WTC11 (cell line): Measurements from ENCODE around the gene FFAR1. TPM values are rescaled to one million over a fixed set of nuclear protein-coding genes. Genes with fewer than 3 reads are reported as not detected.

Experiments
- ATAC-seq: fragments of 200-7000 bp; cut with Tn5 transposase; 2 replicates; pipeline ENCODE4 v1.10.0; 2021; ENCODE audit warnings: mild to moderate bottlenecking, moderate library complexity
- CTCF ChIA-PET: fragments of 300-600 bp; sonication (Branson Sonifier 250); formaldehyde crosslinking; loops from one replicate; lab custom pipeline; 2021; ENCODE audit warnings: antibody characterized with exemption; lab: Charles Lee
- POLR2A ChIA-PET: fragments of 350-600 bp; sonication (Branson Sonifier 250); formaldehyde crosslinking; loops from one replicate; lab custom pipeline; 2021; ENCODE audit warnings: antibody characterized with exemption; lab: Charles Lee
- DNase-seq: peaks from one replicate; pipeline ENCODE4 v3.0.0; 2021; ENCODE audit warnings: low spot score
- H3K27ac Mint-ChIP-seq: 2 replicates; pipeline ENCODE4 v1.8.0; 2021; ENCODE audit warnings: mixed read lengths
- H3K27me3 Mint-ChIP-seq: 2 replicates; pipeline ENCODE4 v1.8.0; 2021; ENCODE audit warnings: low read depth, mild to moderate bottlenecking, moderate library complexity, mixed read lengths
- H3K36me3 Mint-ChIP-seq: 2 replicates; pipeline ENCODE4 v1.8.0; 2021; ENCODE audit warnings: mixed read lengths
- H3K4me1 Mint-ChIP-seq: 2 replicates; pipeline ENCODE4 v1.8.0; 2022; ENCODE audit warnings: mixed read lengths
- H3K4me3 Mint-ChIP-seq: 2 replicates; pipeline ENCODE4 v1.8.0; 2021; ENCODE audit warnings: mild to moderate bottlenecking, moderate library complexity, mixed read lengths
- H3K9me3 Mint-ChIP-seq: 2 replicates; pipeline ENCODE4 v1.8.0; 2021; ENCODE audit warnings: mixed read lengths
- AFF4 ChIP-seq: sonication (generic); formaldehyde crosslinking; IDR thresholded peaks from 2 replicates; pipeline ENCODE4 v1.8.1; 2023; ENCODE audit warnings: mild to moderate bottlenecking, missing genetic modification reagents, borderline replicate concordance
- ARID4B ChIP-seq: sonication (generic); formaldehyde crosslinking; IDR thresholded peaks from 2 replicates; pipeline ENCODE4 v1.8.0; 2023; ENCODE audit warnings: missing genetic modification reagents, mild to moderate bottlenecking, borderline replicate concordance
- FOXK1 ChIP-seq: sonication (generic); formaldehyde crosslinking; IDR thresholded peaks from 2 replicates; pipeline ENCODE4 v1.8.0; 2022; ENCODE audit warnings: mild to moderate bottlenecking, moderate library complexity, missing genetic modification reagents
- HMGA2 ChIP-seq: fragments of 250-450 bp; sonication (Bioruptor Pico); IDR thresholded peaks from 2 replicates; pipeline ENCODE4 v1.4.0; 2021; ENCODE audit warnings: mild to moderate bottlenecking, moderate library complexity
- JAZF1 ChIP-seq: fragments of 250-450 bp; sonication (Bioruptor Pico); IDR thresholded peaks from 2 replicates; pipeline ENCODE4 v1.9.0; 2021; ENCODE audit warnings: moderate library complexity, mild to moderate bottlenecking, inconsistent platforms
- NFATC4 ChIP-seq: fragments of 250-450 bp; sonication (Bioruptor Pico); IDR thresholded peaks from 2 replicates; pipeline ENCODE4 v1.9.0; 2021; ENCODE audit warnings: mild to moderate bottlenecking
- SMAD4 ChIP-seq: sonication (generic); formaldehyde crosslinking; IDR thresholded peaks from 2 replicates; pipeline ENCODE4 v1.8.0; 2022; ENCODE audit warnings: mild to moderate bottlenecking, missing genetic modification reagents
- USF1 ChIP-seq: sonication (generic); formaldehyde crosslinking; IDR thresholded peaks from 2 replicates; pipeline ENCODE4 v1.8.0; 2022; ENCODE audit warnings: mild to moderate bottlenecking, missing genetic modification reagents
- ZNF121 ChIP-seq: sonication (generic); formaldehyde crosslinking; IDR thresholded peaks from 2 replicates; pipeline ENCODE4 v1.8.0; 2023; ENCODE audit warnings: missing genetic modification reagents
- ZNF416 ChIP-seq: fragments of 250-450 bp; sonication (Bioruptor Pico); IDR thresholded peaks from 2 replicates; pipeline ENCODE4 v1.9.0; 2021; ENCODE audit warnings: mild to moderate bottlenecking, inconsistent platforms
- total RNA-seq: library from RNA; stranded (reverse); gene quantifications from 3 replicates; pipeline ENCODE4 v1.2.3, GENCODE V29; 2021
- TF ChIP-seq, protein P1 (sequence below): sonication (generic); formaldehyde crosslinking; IDR thresholded peaks from 2 replicates; pipeline ENCODE4 v1.8.1; 2022; ENCODE audit warnings: mild to moderate bottlenecking, missing genetic modification reagents, moderate library complexity, borderline replicate concordance
- TF ChIP-seq, protein P2 (sequence below): fragments of 250-450 bp; sonication (Bioruptor Pico); IDR thresholded peaks from 2 replicates; pipeline ENCODE4 v1.8.0; 2021; ENCODE audit warnings: mild to moderate bottlenecking

Gene FFAR1
- total RNA-seq, 1 experiment from 2014 or later: 0.07 TPM

DNA sequence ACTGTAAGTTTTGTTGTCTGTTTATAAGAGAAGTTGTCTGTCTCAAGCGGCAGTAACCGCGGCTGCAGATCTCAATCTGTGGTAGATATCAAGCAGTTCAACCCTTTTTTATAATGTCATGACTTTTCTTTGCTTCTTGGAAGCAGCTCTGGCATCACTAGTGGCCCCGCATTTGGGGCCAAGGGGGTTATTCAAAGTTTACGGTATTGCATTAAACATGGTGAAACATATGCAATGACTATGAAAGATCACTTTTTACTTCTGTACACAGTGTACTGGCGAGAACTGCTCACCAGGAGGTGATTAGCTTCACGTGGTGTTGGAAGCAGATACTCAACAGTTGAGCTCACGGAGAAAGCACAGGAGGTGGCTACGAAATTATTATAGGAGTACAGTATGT is 5.9 kb downstream of the FFAR1 start (continued):
- no peak for TF ChIP-seq ARID4B (CRISPR knock-in tag)

DNA sequence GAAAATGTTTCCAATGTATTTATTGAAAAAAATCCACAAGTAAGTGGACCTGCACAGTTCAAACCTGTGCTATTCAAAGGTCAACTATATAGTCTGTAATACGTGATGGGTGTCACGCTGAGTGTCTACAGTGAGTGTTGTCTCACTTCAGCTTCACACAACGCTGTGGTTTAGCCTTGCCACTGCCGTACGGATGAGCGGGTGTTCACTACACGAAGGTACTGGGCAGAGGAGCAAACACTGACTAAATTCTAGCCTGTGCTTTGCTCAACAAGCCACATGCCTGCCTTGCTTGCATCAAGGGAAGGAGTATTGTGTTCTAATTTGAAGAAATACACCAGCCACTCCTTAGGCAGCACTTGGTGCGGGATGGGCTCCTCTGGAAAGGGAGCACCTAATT is 7.2 kb downstream of the FFAR1 start:
- ATAC-seq: no peak
- Mint-ChIP-seq H3K27ac (no peak overlapping the region), H3K9me3 (no peaks in the 10 kb centered on the region), H3K36me3 (no peaks in the 10 kb centered on the region), H3K4me3 (no peak overlapping the region), H3K27me3 (no peaks in the 10 kb centered on the region), H3K4me1 (peaks cover 7% of the 10 kb centered on the region)
- TF ChIP-seq AFF4 (CRISPR knock-in tag) (no peak), SMAD4 (CRISPR knock-in tag) (no peak), FOXK1 (CRISPR knock-in tag) (no peak), JAZF1 (no peak), NFATC4 (no peak), HMGA2 (CRISPR knock-in tag) (no peak), USF1 (CRISPR knock-in tag) (no peak), ZNF416 (no peak), ZNF121 (no peak)
- TF ChIP-seq, protein P1, sequence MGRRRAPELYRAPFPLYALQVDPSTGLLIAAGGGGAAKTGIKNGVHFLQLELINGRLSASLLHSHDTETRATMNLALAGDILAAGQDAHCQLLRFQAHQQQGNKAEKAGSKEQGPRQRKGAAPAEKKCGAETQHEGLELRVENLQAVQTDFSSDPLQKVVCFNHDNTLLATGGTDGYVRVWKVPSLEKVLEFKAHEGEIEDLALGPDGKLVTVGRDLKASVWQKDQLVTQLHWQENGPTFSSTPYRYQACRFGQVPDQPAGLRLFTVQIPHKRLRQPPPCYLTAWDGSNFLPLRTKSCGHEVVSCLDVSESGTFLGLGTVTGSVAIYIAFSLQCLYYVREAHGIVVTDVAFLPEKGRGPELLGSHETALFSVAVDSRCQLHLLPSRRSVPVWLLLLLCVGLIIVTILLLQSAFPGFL (CRISPR knock-in tag): no peak
- TF ChIP-seq, protein P2, sequence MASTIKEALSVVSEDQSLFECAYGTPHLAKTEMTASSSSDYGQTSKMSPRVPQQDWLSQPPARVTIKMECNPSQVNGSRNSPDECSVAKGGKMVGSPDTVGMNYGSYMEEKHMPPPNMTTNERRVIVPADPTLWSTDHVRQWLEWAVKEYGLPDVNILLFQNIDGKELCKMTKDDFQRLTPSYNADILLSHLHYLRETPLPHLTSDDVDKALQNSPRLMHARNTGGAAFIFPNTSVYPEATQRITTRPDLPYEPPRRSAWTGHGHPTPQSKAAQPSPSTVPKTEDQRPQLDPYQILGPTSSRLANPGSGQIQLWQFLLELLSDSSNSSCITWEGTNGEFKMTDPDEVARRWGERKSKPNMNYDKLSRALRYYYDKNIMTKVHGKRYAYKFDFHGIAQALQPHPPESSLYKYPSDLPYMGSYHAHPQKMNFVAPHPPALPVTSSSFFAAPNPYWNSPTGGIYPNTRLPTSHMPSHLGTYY (CRISPR knock-in tag): no peak
- ChIA-PET POLR2A (no interaction called here), CTCF (interaction anchor here (1.0 to 2.2 kb wide), 2 partner anchors 132 to 140 kb away, joined by 4 to 6 read pairs; no protein-coding TSS in a partner anchor)
- no peak for DNase-seq
